ENCODE results near the gene PPP2R2B.

- TF ChIP-seq, protein P1, sequence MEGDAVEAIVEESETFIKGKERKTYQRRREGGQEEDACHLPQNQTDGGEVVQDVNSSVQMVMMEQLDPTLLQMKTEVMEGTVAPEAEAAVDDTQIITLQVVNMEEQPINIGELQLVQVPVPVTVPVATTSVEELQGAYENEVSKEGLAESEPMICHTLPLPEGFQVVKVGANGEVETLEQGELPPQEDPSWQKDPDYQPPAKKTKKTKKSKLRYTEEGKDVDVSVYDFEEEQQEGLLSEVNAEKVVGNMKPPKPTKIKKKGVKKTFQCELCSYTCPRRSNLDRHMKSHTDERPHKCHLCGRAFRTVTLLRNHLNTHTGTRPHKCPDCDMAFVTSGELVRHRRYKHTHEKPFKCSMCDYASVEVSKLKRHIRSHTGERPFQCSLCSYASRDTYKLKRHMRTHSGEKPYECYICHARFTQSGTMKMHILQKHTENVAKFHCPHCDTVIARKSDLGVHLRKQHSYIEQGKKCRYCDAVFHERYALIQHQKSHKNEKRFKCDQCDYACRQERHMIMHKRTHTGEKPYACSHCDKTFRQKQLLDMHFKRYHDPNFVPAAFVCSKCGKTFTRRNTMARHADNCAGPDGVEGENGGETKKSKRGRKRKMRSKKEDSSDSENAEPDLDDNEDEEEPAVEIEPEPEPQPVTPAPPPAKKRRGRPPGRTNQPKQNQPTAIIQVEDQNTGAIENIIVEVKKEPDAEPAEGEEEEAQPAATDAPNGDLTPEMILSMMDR (IDR thresholded peaks at IDR 0.05), result no peak
- TF ChIP-seq POLR2A (IDR thresholded peaks at IDR 0.05; ENCODE audit: low read depth) (no peak), POLR2AphosphoS5 (IDR thresholded peaks at IDR 0.05) (no peak)
Observed at GRCh38 chr5:146660376-146660960, 218.1 kb downstream of the PPP2R2B start.

Measured in esophagus muscularis mucosa (tissue), 3 donors.